Measurements from ENCODE around the gene EVI2B. TPM values are rescaled to one million over a fixed set of nuclear protein-coding genes. Genes with fewer than 3 reads are reported as not detected.

EVI2B gene
- total RNA-seq, 1 experiment from 2014 or later = not detected

DNA sequence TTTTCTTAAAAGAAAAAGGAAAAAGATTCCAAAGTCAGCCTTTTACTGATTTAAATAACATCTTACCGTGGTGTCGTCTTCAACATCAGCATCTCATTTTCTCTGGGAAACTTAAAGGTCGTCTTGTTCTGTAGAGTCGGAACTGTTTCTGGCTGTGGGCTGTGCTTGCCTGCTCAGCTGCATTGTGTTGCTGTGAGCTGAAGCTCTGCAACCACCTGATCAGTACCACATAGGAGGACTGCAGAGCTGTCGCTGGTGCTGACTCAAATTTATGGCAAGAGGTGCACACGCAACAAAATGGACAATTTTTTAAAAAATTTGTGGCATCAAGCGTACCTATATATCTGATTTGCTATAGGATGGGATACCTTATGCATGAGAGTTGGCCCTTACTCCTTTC is 16.8 kb downstream of the EVI2B start, which contains the start of gene OMG:
OMG (minus strand) TSS at position 150 of the 400 bp plus-strand sequence. CDS start 908 bp downstream, outside the sequence.
- no peak within 1 kb of the TSS for H2AK5ac ChIP-seq (ENCODE audit: insufficient read length, low read length)
- no peak within 1 kb of the TSS for H3K23ac ChIP-seq (ENCODE audit: insufficient read length, low read depth, low read length)
- H3K56ac ChIP-seq (ENCODE audit: insufficient read length, low read depth, low read length) = no peak within 1 kb of the TSS
- no peak within 1 kb of the TSS for H4K8ac ChIP-seq (replicated peaks; ENCODE audit: insufficient read length, low read depth, low read length)
- TF ChIP-seq, protein P1, sequence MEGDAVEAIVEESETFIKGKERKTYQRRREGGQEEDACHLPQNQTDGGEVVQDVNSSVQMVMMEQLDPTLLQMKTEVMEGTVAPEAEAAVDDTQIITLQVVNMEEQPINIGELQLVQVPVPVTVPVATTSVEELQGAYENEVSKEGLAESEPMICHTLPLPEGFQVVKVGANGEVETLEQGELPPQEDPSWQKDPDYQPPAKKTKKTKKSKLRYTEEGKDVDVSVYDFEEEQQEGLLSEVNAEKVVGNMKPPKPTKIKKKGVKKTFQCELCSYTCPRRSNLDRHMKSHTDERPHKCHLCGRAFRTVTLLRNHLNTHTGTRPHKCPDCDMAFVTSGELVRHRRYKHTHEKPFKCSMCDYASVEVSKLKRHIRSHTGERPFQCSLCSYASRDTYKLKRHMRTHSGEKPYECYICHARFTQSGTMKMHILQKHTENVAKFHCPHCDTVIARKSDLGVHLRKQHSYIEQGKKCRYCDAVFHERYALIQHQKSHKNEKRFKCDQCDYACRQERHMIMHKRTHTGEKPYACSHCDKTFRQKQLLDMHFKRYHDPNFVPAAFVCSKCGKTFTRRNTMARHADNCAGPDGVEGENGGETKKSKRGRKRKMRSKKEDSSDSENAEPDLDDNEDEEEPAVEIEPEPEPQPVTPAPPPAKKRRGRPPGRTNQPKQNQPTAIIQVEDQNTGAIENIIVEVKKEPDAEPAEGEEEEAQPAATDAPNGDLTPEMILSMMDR (conservative IDR thresholded peaks at IDR 0.05) = no peak
- Mint-ChIP-seq H3K27me3 (ENCODE audit: low read depth) (no peaks in the 10 kb centered on the region), H3K4me3 (no peak within 1 kb of the TSS), H3K4me1 (peaks cover 16% of the 10 kb centered on the region in 2 experiments), H3K9me3 (no peaks in the 10 kb centered on the region), H3K27ac (peak within 1 kb of the TSS in 1 of 3 experiments; percentile 17; a peak in 2 of 7 replicates), H3K36me3 (ENCODE audit: insufficient read depth in 1 of 3, low read depth in 3 of 3) (no peaks in the 10 kb centered on the region)
- no peak within 1 kb of the TSS for H3K27ac ChIP-seq (ENCODE audit: insufficient read length, low read depth, low read length)
- no peak within 1 kb of the TSS for H3K4ac ChIP-seq (ENCODE audit: low read depth, low read length)
- WGBS (ENCODE audit: extremely low coverage, insufficient read length, low lambda C conversion rate) = no CpG with 5 or more reads among the region's 7 CpGs
- no peaks in the 10 kb centered on the region for H4K20me1 ChIP-seq (ENCODE audit: control insufficient read depth, insufficient read depth, insufficient read length)
- DNase-seq = no peak
- no peaks in the 10 kb centered on the region for H3K79me2 ChIP-seq (ENCODE audit: insufficient read depth, low read length)
- H3K4me2 ChIP-seq (ENCODE audit: insufficient read depth, insufficient read length, low read length) = no peak within 1 kb of the TSS
- no peak within 1 kb of the TSS for H2BK20ac ChIP-seq (ENCODE audit: low read depth, low read length, poor library complexity, severe bottlenecking)
- H4K91ac ChIP-seq (ENCODE audit: insufficient read length, low read depth, low read length) = no peak within 1 kb of the TSS
- no peak within 1 kb of the TSS for H3K9ac ChIP-seq (ENCODE audit: extremely low read depth, insufficient read length, low read length)
- H2BK15ac ChIP-seq (ENCODE audit: low read depth, low read length) = no peak within 1 kb of the TSS
- H3K79me1 ChIP-seq (ENCODE audit: insufficient read depth, low read depth, low read length, poor library complexity, severe bottlenecking) = no peaks in the 10 kb centered on the region
- H2BK120ac ChIP-seq (ENCODE audit: low read depth, low read length, poor library complexity, severe bottlenecking) = no peak within 1 kb of the TSS
- no peaks in the 10 kb centered on the region for H3K23me2 ChIP-seq (ENCODE audit: insufficient read length, low read depth, low read length, poor library complexity, severe bottlenecking)
- H2BK12ac ChIP-seq (ENCODE audit: insufficient read length, low read depth, low read length) = no peak within 1 kb of the TSS
- no peaks in the 10 kb centered on the region for H3K9me3 ChIP-seq (ENCODE audit: control insufficient read depth, low read depth, low read length)
- H2AFZ ChIP-seq (ENCODE audit: low read length) = no peak within 1 kb of the TSS
- no peaks in the 10 kb centered on the region for H3K27me3 ChIP-seq (ENCODE audit: insufficient read depth, low read length)
- no peak within 1 kb of the TSS for H3T11ph ChIP-seq (ENCODE audit: low read length)
- H4K5ac ChIP-seq (ENCODE audit: insufficient read length, low read depth, low read length) = no peak within 1 kb of the TSS
- H3K4me1 ChIP-seq (ENCODE audit: insufficient read depth, low read length) = no peaks in the 10 kb centered on the region
- H3K14ac ChIP-seq (ENCODE audit: insufficient read depth, low read length) = no peak within 1 kb of the TSS
- no peak within 1 kb of the TSS for H3K18ac ChIP-seq (ENCODE audit: insufficient read length, low read depth, low read length)
- H2BK5ac ChIP-seq (ENCODE audit: insufficient read length, low read length) = no peak within 1 kb of the TSS
